ENCODE data around the gene C1QB.
"Not testable (repeated sequence)": the region's sequence is repeated elsewhere in the genome, so short reads cannot be mapped to it uniquely, and the experiment has no call there.

Gene C1QB

GRCh38 chr1:22665752-22666151, 12.7 kb downstream of the C1QB start:
- ATAC-seq (ENCODE audit: low read depth) (no peak), DNase-seq (ENCODE audit: low spot score in 2 of 2) (no peak)
- Mint-ChIP-seq H3K27me3 (peaks cover 15% of the 10 kb centered on the region), H3K36me3 (no peaks in the 10 kb centered on the region), H3K9me3 (no peaks in the 10 kb centered on the region), H3K4me1 (no peaks in the 10 kb centered on the region), H3K27ac (no peak overlapping the region), H3K4me3 (no peak overlapping the region)

GRCh38 chr1:22666412-22666811, 13.4 kb downstream of the C1QB start:
- Mint-ChIP-seq H3K27ac (no peak overlapping the region), H3K4me1 (no peaks in the 10 kb centered on the region), H3K9me3 (no peaks in the 10 kb centered on the region), H3K27me3 (peaks cover 13% of the 10 kb centered on the region), H3K36me3 (no peaks in the 10 kb centered on the region), H3K4me3 (no peak overlapping the region)
- DNase-seq (ENCODE audit: low spot score in 2 of 2), result no peak
- no peak for ATAC-seq (ENCODE audit: low read depth)

DNA sequence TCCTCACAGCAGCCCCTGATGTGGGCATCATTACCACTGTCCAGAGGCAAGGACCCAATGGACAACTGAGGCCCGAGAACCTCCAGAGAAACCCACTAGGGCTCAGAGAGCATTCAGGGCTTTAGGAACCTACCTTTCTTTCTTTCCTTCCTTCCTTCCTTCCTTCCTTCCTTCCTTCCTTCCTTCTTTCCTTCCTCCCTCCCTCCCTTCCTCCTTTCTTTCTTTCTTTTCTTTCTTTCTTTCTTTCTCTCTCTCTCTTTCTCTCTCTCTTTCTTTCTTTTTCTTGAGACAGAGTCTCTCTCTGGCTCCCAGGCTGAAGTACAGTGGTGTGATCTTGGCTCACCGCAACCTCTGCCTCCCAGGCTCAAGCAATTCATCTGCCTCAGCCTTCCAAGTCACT, 15.8 kb downstream of the C1QB start:
- not testable (repeated sequence) for DNase-seq (ENCODE audit: low spot score in 2 of 2); H3K27ac Mint-ChIP-seq; H3K9me3 Mint-ChIP-seq; H3K36me3 Mint-ChIP-seq; ATAC-seq (ENCODE audit: low read depth); H3K4me3 Mint-ChIP-seq; H3K4me1 Mint-ChIP-seq
- H3K27me3 Mint-ChIP-seq, result peaks cover 14% of the 10 kb centered on the region

- no peak overlapping the region for H3K4me3 Mint-ChIP-seq
- no peak for DNase-seq (ENCODE audit: low spot score in 2 of 2)
- H3K27me3 Mint-ChIP-seq, result peaks cover 20% of the 10 kb centered on the region
- no peaks in the 10 kb centered on the region for H3K4me1 Mint-ChIP-seq
- no peaks in the 10 kb centered on the region for H3K36me3 Mint-ChIP-seq
- no peak overlapping the region for H3K27ac Mint-ChIP-seq
- no peaks in the 10 kb centered on the region for H3K9me3 Mint-ChIP-seq
- no peak for ATAC-seq (ENCODE audit: low read depth)
These were observed 17.4 kb downstream of the C1QB start for GRCh38 chr1:22670352-22670975.

GRCh38 chr1:22671999-22672398, 19.0 kb downstream of the C1QB start:
- Mint-ChIP-seq H3K27ac (no peak overlapping the region), H3K27me3 (peaks cover 21% of the 10 kb centered on the region), H3K9me3 (no peaks in the 10 kb centered on the region), H3K36me3 (no peaks in the 10 kb centered on the region), H3K4me3 (no peak overlapping the region), H3K4me1 (no peaks in the 10 kb centered on the region)
- DNase-seq (ENCODE audit: low spot score in 2 of 2), result no peak
- ATAC-seq (ENCODE audit: low read depth), result no peak

DNA sequence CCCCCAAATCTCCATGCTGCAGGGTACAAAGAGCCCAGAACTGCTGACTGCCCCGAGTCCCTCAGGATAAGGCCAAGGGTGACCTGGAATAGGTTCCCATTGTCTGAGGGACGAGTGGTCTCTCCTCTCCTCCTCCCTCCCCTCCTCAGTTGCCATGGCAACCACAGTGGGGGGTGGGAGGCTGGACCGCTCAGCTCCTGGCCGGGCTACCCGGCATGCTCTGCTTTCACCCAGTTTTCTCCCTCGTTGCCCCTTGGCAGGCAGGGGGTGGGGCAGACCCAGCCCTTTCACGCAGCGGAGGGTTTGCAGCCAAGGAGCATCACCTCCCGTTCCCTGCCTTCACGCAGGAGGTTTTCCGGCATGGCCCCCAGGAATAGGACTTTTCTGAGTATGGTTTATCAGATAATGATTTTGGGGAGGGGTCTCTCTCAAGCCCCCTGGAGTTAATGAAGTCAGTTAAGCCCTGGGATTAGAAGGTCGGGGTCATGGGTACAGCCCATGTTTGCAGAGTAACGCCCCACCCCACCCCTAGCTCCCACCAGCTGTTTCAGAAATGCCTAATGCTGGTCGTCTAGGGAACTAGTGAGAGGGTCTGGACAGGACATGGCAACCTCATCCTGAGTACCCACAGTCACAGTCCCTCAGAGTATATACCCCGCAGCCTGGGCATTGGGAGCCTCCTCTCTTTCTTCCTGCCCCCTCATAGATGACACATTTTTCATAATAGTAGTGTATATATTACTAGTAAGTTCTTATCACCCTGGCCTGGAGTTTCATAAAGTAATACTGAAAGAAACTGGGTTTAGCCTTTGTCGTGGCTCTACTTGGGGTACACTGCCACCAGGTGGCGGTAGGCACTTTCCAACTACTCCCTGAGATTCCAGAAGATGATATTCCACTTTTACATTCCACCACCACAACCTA, 20.7 kb downstream of the C1QB start:
- H3K4me1 Mint-ChIP-seq, result no peaks in the 10 kb centered on the region
- H3K27me3 Mint-ChIP-seq, result peaks cover 18% of the 10 kb centered on the region
- H3K9me3 Mint-ChIP-seq, result no peaks in the 10 kb centered on the region
- DNase-seq (ENCODE audit: low spot score in 2 of 2), result no peak
- no peak for ATAC-seq (ENCODE audit: low read depth)
- H3K36me3 Mint-ChIP-seq, result no peaks in the 10 kb centered on the region
- H3K27ac Mint-ChIP-seq, result no peak overlapping the region
- no peak overlapping the region for H3K4me3 Mint-ChIP-seq

GRCh38 chr1:22674410-22674749, 21.3 kb downstream of the C1QB start:
- no peaks in the 10 kb centered on the region for H3K36me3 Mint-ChIP-seq
- ATAC-seq (ENCODE audit: low read depth), result no peak
- peaks cover 17% of the 10 kb centered on the region for H3K27me3 Mint-ChIP-seq
- H3K4me1 Mint-ChIP-seq, result no peaks in the 10 kb centered on the region
- H3K27ac Mint-ChIP-seq, result no peak overlapping the region
- no peak overlapping the region for H3K4me3 Mint-ChIP-seq
- H3K9me3 Mint-ChIP-seq, result no peaks in the 10 kb centered on the region
- DNase-seq (ENCODE audit: low spot score in 2 of 2), result no peak

DNA sequence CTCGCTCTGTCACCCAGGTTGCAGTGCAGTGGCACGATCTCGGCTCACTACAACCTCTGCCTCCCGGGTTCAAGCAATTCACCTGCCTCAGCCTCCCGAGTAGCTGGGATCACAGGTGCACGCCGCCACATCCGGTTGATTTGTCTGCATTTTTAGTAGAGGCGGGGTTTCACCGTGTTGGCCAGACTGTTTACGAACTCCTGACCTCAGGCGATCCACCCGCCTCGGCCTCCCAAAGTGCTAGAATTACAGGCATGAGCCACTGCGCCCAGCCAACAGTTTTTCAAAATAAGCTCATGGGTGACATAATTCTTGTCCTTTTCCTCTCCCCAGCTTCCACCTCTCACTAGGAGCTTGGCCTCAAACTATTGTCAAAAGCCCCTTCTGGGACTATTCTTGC, 23.1 kb downstream of the C1QB start:
- H3K36me3 Mint-ChIP-seq; DNase-seq (ENCODE audit: low spot score in 2 of 2); ATAC-seq (ENCODE audit: low read depth); H3K4me1 Mint-ChIP-seq; H3K27ac Mint-ChIP-seq; H3K9me3 Mint-ChIP-seq; H3K4me3 Mint-ChIP-seq: not testable (repeated sequence)
- peaks cover 14% of the 10 kb centered on the region for H3K27me3 Mint-ChIP-seq

DNA sequence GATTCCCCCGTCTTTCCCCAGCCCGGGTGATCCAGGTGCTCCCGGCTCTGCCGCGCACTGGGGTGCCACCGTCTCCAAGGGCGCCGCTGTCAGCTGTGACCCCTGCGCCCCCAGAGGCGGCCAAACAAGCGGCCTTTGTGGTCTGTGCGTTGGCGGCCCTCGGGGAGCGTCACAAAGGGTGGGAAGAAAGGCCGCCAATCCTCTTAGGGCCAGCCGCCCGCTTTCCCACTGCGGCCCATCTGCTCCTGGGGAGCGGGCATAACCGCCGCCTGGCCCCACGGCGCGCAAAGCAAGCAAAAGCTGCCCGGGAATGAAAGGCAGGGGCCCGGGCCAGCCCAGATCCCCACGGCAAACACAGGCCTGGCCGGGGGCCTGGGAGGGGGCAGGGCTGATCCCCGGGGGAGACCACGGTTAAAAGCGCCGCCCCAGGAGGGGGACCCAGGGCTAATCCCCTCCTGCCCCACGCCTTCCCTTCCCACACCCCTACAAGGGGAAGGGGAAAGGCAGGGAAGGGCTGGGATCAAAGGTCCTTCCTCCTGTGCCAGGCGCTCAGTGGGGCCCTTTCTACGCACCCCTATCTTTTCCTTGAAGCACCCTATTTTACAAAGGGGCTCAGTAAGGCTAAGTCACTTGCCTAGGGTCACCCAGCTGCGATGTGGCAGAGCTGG, 24.0 kb downstream of the C1QB start:
- Mint-ChIP-seq H3K4me1 (no peaks in the 10 kb centered on the region), H3K27me3 (peaks cover 14% of the 10 kb centered on the region), H3K36me3 (no peaks in the 10 kb centered on the region), H3K27ac (no peak overlapping the region), H3K4me3 (no peak overlapping the region), H3K9me3 (no peaks in the 10 kb centered on the region)
- DNase-seq (ENCODE audit: low spot score in 2 of 2), result no peak
- no peak for ATAC-seq (ENCODE audit: low read depth)

- Mint-ChIP-seq H3K9me3 (no peaks in the 10 kb centered on the region), H3K27ac (no peak overlapping the region), H3K4me3 (no peak overlapping the region), H3K4me1 (no peaks in the 10 kb centered on the region), H3K36me3 (no peaks in the 10 kb centered on the region), H3K27me3 (peaks cover 9% of the 10 kb centered on the region)
- no peak for ATAC-seq (ENCODE audit: low read depth)
- no peak for DNase-seq (ENCODE audit: low spot score in 2 of 2)
These were observed 25.2 kb downstream of the C1QB start for GRCh38 chr1:22677931-22678896.

GRCh38 chr1:22680726-22681125, 27.7 kb downstream of the C1QB start:
- Mint-ChIP-seq H3K27ac (no peak overlapping the region), H3K4me3 (no peak overlapping the region), H3K9me3 (no peaks in the 10 kb centered on the region)

GRCh38 chr1:22681556-22682276, 28.7 kb downstream of the C1QB start:
- Mint-ChIP-seq H3K27me3 (peaks cover 17% of the 10 kb centered on the region), H3K4me3 (no peak overlapping the region), H3K27ac (no peak overlapping the region), H3K9me3 (no peaks in the 10 kb centered on the region), H3K36me3 (no peaks in the 10 kb centered on the region), H3K4me1 (no peaks in the 10 kb centered on the region)
- DNase-seq (ENCODE audit: low spot score in 2 of 2) (no peak), ATAC-seq (ENCODE audit: low read depth) (no peak)

More at GRCh38 chr1:22680726-22681125, 27.7 kb downstream of the C1QB start:
- peaks cover 14% of the 10 kb centered on the region for H3K27me3 Mint-ChIP-seq
- DNase-seq (ENCODE audit: low spot score in 2 of 2), result no peak
- no peaks in the 10 kb centered on the region for H3K36me3 Mint-ChIP-seq
- ATAC-seq (ENCODE audit: low read depth), result no peak
- H3K4me1 Mint-ChIP-seq, result no peaks in the 10 kb centered on the region

GRCh38 chr1:22683547-22683946, 30.5 kb downstream of the C1QB start:
- H3K36me3 Mint-ChIP-seq, result no peaks in the 10 kb centered on the region
- H3K9me3 Mint-ChIP-seq, result no peaks in the 10 kb centered on the region
- ATAC-seq (ENCODE audit: low read depth) (no peak), DNase-seq (ENCODE audit: low spot score in 2 of 2) (no peak)
- H3K27me3 Mint-ChIP-seq, result peaks cover 23% of the 10 kb centered on the region
- no peak overlapping the region for H3K27ac Mint-ChIP-seq
- no peaks in the 10 kb centered on the region for H3K4me1 Mint-ChIP-seq
- no peak overlapping the region for H3K4me3 Mint-ChIP-seq

Data from memory B cell (primary cell).